ENCODE results near the gene CDC42. TPM values are rescaled to one million over a fixed set of nuclear protein-coding genes. Genes with fewer than 3 reads are reported as not detected.

Gene CDC42
- total and polyA plus RNA-seq, 2 of the 4 experiments (the other 2 are of a cell fraction): 162 to 609 TPM

- TF ChIP-seq CTCF (conservative IDR thresholded peaks at IDR 0.05; ENCODE audit: low read depth, low read length): no peak
Measured at GRCh38 chr1:22110016-22110415, 57.5 kb downstream of the CDC42 start (continued).

GRCh38 chr1:22111115-22111514 lies 58.6 kb downstream of the CDC42 start:
- no peak overlapping the region for H2AK9ac ChIP-seq (replicated peaks; ENCODE audit: low read depth, low read length, poor library complexity)
- H3K4me1 ChIP-seq (ENCODE audit: control insufficient read depth, insufficient read depth, low read length): peaks cover 36% of the 10 kb centered on the region
- no TSS peak for BruUV-seq (replicated peaks)
- no peak overlapping the region for H3K9ac ChIP-seq (ENCODE audit: low read depth, low read length)
- TF ChIP-seq SMC3 (IDR thresholded peaks at IDR 0.05; ENCODE audit: low read depth, low read length) (no peak), CHD1 (IDR thresholded peaks at IDR 0.05; ENCODE audit: low read depth, low read length) (no peak)
- H4K91ac ChIP-seq (ENCODE audit: insufficient read depth, low read depth, low read length): no peak overlapping the region
- 0 out of 2 replicates have a peak overlapping the region, but pooled peaks have one; percentile 7 for H3K4ac ChIP-seq (ENCODE audit: low read depth, low read length)
- no peaks in the 10 kb centered on the region for H3K27me3 ChIP-seq (ENCODE audit: control insufficient read depth, insufficient read depth, low read length)
- in situ Hi-C loops (cut with MboI; ENCODE audit: low sequenced_read_pairs): loop anchor here (10.0 kb wide), 1 partner anchor 164 kb away; no protein-coding TSS in a partner anchor
- ChIA-PET CTCF (no interaction called here), POLR2A (ENCODE audit: unreplicated experiment) (no interaction called here)
- H3K23ac ChIP-seq (ENCODE audit: low read depth, low read length): no peak overlapping the region
- H2AK5ac ChIP-seq (ENCODE audit: low read depth, low read length): no peak overlapping the region
- no peak overlapping the region for H4K5ac ChIP-seq (ENCODE audit: low read depth, low read length)
- dilution Hi-C loops (cut with HindIII; ENCODE audit: low sequenced_read_pairs, unreplicated experiment): no loop called here
- WGBS, 2 experiments (ENCODE audit: extremely low coverage in 2 of 2, insufficient read length in 1 of 2): no CpG with 5 or more reads among the region's 1 CpG
- DNase-seq (no peak), ATAC-seq (ENCODE audit: low read depth) (no peak)
- H3K79me1 ChIP-seq (ENCODE audit: low read depth in 1 of 2, low read length in 2 of 2): peaks cover 62 to 98% of the 10 kb centered on the region in 2 experiments
- H2BK20ac ChIP-seq (ENCODE audit: low read depth, low read length): no peak overlapping the region
- H3K56ac ChIP-seq (ENCODE audit: extremely low read depth, insufficient read depth, low read length): no peak overlapping the region
- no peak overlapping the region for H2BK15ac ChIP-seq (ENCODE audit: low read depth, low read length)
- no peak overlapping the region for H2AFZ ChIP-seq (replicated peaks; ENCODE audit: low read length, poor library complexity)
- H3K9me1 ChIP-seq (ENCODE audit: insufficient read depth, low read length): peaks cover 45% of the 10 kb centered on the region
- H3K18ac ChIP-seq (ENCODE audit: low read depth, low read length): no peak overlapping the region
- peaks cover 26% of the 10 kb centered on the region for H3K36me3 ChIP-seq (ENCODE audit: control insufficient read depth, insufficient read depth, low read length)
- H4K20me1 ChIP-seq (ENCODE audit: insufficient read depth, low read length): peaks cover 94% of the 10 kb centered on the region
- no peak overlapping the region for H2BK120ac ChIP-seq (ENCODE audit: low read depth, low read length)
- H2BK5ac ChIP-seq (ENCODE audit: low read depth, low read length, poor library complexity, severe bottlenecking): no peak overlapping the region
- no peak overlapping the region for H3K27ac ChIP-seq (ENCODE audit: insufficient read depth, low read length)
- intact Hi-C loops (cut with micrococcal nuclease): no loop called here
- no peaks in the 10 kb centered on the region for H3K9me3 ChIP-seq (ENCODE audit: control insufficient read depth, insufficient read depth, low read length)
- peak overlapping the region; percentile 7; the same call in 1 of the 2 replicates for H3K4me2 ChIP-seq (ENCODE audit: low read depth, low read length)
- H3K14ac ChIP-seq (replicated peaks; ENCODE audit: low read depth, low read length): no peak overlapping the region; the same call in 1 of the 2 replicates
- no peak overlapping the region for H4K8ac ChIP-seq (ENCODE audit: low read depth in 2 of 2, low read length in 2 of 2)
- no peak overlapping the region for H3K4me3 ChIP-seq (ENCODE audit: insufficient read depth, low read depth, low read length)

Measured in IMR-90 (cell line).